GM13977 (cell line): ENCODE data around the gene UNC5B.

ENCODE experiments used
- DNase-seq: peaks from one replicate; pipeline ENCODE4 v3.0.0; 2012; ENCODE audit warnings: low spot score
- in situ Hi-C: fragments of 300-500 bp; cut with MboI; formaldehyde crosslinking; loops from one replicate; pipeline ENCODE4 v1.12.0; 2022; ENCODE audit warnings: low sequenced_read_pairs, low pct_unique_long_range_greater_than_20kb, mixed read lengths, inconsistent platforms; ENCODE audit not compliant: unreplicated experiment
- TF ChIP-seq, protein P1 (sequence below): IDR thresholded peaks from 2 replicates; pipeline ENCODE4 v1.5.1; 2012; ENCODE audit warnings: mild to moderate bottlenecking, control low read depth; ENCODE audit not compliant: insufficient read depth; ENCODE audit errors: extremely low read depth, missing control alignments

UNC5B gene

DNA sequence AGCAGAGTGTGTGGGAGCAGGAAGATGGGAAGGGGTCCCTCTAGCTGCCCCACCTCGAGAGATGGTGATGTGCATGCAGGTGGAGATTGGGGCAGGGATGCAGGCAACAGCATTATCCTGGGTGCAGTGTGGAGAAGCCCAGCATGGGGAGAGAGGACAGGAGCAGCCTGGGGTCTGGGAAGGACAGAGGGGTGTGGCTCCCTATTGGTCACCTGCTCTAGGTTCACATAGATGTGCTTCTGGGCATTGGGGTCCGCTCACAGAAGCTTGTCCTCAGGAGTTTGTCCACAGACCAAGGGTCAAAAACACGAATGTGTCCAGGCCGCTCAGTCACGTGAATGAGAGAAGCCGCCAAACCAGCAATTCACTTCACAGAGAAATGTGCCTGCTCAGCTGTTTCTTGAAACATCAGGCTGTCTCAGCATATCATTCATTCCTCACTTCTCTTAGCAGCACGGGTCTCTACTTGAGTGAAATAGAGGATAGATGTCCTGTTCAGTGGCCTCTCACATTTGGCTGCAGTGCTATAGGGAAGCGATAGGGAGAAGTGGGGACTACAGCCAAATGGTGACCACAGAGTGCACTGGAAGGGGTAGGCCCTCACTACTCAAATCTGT is 95.2 kb downstream of the UNC5B start:
- TF ChIP-seq, protein P1, sequence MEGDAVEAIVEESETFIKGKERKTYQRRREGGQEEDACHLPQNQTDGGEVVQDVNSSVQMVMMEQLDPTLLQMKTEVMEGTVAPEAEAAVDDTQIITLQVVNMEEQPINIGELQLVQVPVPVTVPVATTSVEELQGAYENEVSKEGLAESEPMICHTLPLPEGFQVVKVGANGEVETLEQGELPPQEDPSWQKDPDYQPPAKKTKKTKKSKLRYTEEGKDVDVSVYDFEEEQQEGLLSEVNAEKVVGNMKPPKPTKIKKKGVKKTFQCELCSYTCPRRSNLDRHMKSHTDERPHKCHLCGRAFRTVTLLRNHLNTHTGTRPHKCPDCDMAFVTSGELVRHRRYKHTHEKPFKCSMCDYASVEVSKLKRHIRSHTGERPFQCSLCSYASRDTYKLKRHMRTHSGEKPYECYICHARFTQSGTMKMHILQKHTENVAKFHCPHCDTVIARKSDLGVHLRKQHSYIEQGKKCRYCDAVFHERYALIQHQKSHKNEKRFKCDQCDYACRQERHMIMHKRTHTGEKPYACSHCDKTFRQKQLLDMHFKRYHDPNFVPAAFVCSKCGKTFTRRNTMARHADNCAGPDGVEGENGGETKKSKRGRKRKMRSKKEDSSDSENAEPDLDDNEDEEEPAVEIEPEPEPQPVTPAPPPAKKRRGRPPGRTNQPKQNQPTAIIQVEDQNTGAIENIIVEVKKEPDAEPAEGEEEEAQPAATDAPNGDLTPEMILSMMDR, result no peak
- in situ Hi-C loops, result no loop called here
- no peak for DNase-seq

DNA sequence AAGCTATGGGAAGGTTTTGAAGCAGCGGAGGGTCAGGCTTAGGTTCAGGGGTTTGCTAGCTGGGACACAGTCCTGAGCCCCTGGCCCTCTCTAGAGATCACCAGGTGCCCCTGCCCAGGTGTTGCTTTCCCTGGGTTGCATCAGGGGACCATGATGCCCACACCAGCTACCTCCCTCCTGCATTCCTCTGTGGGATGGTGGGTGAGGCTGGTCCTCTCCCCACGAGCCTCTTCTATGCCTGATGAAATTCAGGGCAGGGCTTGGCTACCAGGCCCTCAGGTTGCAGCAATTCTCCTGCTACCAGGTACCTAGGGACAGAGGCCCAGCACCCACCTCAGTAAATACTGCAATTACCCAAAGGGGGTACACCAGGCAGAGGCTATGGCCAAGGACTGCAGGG is 95.9 kb downstream of the UNC5B start:
- in situ Hi-C loops, result no loop called here
- DNase-seq, result no peak

DNA sequence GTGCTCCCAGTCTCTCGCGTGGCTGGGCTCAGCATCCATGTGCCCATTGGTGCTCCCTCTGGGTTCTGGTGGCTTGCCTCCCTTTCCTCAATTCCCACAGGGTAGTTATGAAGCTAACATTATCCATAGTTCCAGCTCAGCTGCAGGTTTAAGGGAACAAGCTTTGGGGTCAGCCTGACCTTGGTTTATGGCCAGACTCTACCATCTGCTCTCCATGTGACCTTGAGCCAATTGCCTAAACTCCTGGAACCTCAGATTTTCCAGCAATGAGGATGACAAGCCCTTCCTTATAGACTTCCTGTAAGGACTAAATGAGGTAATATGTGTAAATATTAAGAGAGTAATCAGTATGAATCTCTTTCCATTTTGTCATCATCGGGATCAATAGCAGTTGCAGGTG is 96.6 kb downstream of the UNC5B start:
- in situ Hi-C loops, result no loop called here
- no peak for DNase-seq
- TF ChIP-seq, protein P1, result no peak

More for the DNA sequence above, 95.9 kb downstream of the UNC5B start:
- TF ChIP-seq, protein P1, result no peak

DNA sequence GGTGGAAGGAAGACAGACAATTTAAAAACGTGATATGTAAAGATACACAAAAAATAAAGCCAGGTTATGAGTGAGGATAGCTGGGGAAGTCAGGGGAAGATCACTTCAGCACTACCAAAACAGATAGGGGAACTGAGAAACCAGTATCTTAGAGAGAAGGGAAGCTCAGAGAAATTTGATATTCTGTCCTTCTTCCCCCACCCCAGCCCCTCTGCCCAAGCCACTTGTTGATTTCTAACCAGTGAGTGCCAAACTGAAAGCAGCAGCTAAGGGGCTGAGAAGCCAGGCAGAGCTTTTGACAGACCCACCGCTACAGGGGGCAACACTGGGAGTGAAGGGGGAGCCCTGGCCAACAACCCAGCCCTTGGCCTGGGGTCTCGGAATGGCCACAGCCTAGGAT is 97.5 kb downstream of the UNC5B start:
- TF ChIP-seq, protein P1, result no peak
- in situ Hi-C loops, result loop anchor here (10.0 kb wide), 2 partner anchors 255 to 405 kb away; partner anchors contain the start of gene C10orf105
- DNase-seq, result no peak

DNA sequence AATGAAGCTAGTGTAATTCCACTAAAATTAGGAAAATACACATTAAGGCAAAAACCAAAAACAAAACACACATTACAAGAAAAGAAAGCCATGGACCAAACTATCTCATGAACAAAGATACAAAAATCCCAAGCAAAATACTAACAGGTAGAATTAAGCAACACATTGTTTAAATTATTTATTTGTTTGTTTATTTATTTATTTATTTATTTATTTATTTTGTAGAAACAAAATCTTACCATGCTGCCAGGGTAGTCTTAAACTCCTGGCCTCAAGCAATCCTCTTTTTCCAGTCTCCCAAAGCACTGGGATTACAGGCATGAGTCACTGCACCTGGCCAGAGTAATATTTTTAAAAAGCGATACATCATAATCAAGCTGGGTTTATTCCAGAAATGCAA is 99.8 kb downstream of the UNC5B start:
- DNase-seq, result no peak
- in situ Hi-C loops, result loop anchor here (10.0 kb wide), 2 partner anchors 253 to 403 kb away; partner anchors contain the start of gene C10orf105
- TF ChIP-seq, protein P1, result no peak

DNA sequence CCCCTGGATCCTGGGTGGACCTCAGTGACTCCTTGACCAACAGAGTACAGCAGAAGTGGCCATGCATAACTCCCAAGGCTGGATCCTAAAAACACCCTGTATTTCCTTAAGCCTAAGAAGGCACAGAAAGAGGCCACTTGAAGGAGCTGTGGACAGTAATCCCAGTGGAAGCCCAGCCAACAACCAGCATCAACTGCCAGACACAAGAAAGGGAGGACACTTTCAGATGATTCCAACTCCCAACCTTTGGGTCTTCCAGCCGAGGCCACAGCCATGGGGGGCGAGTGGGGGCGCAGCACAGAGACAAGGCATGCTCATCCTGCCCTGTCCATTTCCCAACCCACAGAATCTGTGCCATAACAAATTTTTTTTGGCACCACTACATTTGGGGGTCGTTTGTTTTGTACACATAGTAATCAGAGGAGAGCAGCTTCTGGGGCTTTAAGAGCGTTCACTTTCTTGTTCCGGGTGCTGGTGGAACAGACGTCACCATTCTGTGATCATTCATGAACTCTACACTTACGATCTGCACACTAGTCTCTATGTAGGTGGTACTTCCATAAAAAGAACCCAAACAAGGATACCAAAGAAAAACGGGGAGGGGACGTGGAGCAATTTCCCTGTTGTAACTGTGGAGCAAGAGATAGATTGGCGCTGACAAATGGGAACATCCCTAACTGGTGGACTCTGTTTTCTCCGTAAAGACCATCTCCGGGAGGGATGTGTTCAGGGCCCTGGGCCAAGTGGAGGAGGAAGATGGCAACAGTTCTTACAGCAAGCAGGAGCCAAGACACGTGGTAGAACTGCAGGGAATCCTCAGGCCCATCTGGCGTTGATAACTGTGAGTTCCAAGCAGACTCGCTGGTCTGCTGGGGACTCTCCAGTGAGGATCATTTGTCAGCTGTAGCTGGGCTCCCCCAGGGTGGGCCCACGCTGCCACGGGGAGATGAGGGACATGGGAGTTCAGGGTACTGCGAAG is 100.7 kb downstream of the UNC5B start:
- TF ChIP-seq, protein P1, result no peak
- in situ Hi-C loops, result loop anchor here (10.0 kb wide), 2 partner anchors 252 to 402 kb away; partner anchors contain the start of gene C10orf105
- DNase-seq, result no peak
